Right renal cortex interstitium (tissue), 3 donors: Measurements from ENCODE around the gene UFL1. TPM values are rescaled to one million over a fixed set of nuclear protein-coding genes. Genes with fewer than 3 reads are reported as not detected.
"Not testable (repeated sequence)": the region's sequence is repeated elsewhere in the genome, so short reads cannot be mapped to it uniquely, and the experiment has no call there.

Source experiments
- DNase-seq, 3 donors: peaks; one replicate each; pipeline ENCODE4 v3.0.0-alpha.2; 2013; ENCODE audit warnings: low read depth in 3 of 3, low spot score in 2 of 3
- polyA plus RNA-seq, 3 donors: library from polyadenylated mRNA; unstranded; fragments of 120-200 nt; gene quantifications; one replicate each; pipeline ENCODE4 v1.2.1, GENCODE V29; 2013; ENCODE audit not compliant: insufficient read length in 3 of 3

Gene UFL1
- 10 to 100 TPM; 40.8 to 48.6 (median 44.6) TPM for polyA plus RNA-seq

DNA sequence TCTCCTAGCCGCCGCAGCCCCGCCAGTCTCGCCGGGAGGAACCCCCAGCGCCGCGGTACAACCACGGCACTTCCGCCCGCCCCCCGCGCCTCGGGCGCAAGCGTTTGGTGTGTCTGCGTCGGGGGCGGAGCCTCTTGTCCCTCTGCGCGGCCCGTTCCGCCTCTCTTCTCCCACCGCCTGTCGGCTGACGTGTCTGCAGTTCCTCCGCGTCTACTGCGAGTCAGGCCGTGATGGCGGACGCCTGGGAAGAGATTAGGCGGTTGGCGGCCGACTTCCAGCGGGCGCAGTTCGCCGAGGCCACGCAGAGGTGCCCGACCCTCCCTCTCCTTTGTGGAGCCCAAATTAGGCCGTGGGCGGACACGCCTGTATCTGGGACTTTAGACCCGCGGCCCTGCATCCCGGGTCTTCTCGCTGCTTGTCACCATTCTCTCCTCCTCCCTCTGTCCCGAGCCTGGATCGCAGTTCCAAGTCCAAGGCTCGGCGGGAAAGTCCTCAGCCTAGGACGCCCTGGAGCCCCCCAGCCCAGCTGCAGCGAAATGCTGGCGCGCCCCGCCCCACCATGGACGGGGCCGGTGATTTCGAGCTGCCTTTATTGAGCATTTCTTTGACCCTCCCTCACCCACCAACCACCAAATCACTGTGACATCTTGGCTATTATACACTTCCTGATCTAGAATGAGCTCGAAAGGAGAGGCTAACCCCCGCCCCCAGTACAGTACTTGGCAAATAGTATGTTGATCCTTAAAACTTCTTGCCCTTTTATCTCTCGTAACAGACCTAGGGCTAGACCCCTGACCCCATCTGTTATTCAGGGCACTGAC is at the start of gene UFL1:
Gene UFL1 (plus strand): TSS at position 163 of the 821 bp plus-strand sequence. CDS start 68 bp downstream, at position 231.
- peak; percentile 78 to 89 (median 83) for DNase-seq

DNA sequence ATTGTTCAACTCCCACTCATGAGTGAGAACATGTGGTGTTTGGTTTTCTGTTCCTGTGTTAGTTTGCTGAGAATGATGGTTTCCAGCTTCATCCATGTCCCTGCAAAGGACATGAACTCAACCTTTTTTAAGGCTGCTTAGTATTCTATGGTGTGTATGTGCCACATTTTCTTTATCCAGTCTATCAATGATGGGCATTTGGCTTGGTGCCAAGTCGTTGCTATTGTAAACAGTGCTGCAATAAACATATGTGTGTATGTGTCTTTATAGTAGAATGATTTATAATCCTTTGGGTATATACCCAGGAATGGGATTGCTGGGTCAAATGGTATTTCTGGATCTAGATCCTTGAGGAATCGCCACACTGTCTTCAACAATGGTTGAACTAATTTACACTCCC is 49.3 kb upstream of the UFL1 start:
- not testable (repeated sequence) for DNase-seq

- no peak for DNase-seq
Measured at GRCh38 chr6:96478695-96479094, 42.9 kb upstream of the UFL1 start.

- no peak for DNase-seq
Measured at GRCh38 chr6:96491926-96492325, 29.7 kb upstream of the UFL1 start.

- no peak for DNase-seq
Measured at GRCh38 chr6:96499781-96500180, 21.8 kb upstream of the UFL1 start.

- DNase-seq: no peak
Measured at GRCh38 chr6:96502915-96503314, 18.7 kb upstream of the UFL1 start.

- DNase-seq: no peak
Measured at GRCh38 chr6:96505363-96505762, 16.2 kb upstream of the UFL1 start.

DNA sequence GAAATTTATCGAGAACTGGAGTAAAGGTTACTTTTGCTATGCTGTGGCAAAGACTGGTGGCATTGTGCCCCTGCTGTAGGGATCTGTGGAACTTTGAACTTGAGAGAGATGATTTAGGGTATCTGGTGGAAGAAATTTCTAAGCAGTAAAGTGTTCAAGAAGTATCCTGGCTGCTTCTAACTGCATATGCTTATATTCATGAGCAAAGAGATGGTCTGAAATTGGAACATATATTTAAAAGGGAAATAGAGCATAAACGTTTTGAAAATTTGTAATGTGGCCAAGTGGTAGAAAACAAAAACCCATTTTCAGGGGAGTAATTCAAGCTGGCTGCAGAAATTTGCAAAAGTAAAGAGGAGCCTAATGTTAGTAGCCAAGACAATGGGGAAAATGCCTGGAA is 12.3 kb upstream of the UFL1 start:
- DNase-seq: no peak

- DNase-seq: no peak
Measured at GRCh38 chr6:96520171-96521115, 1.2 kb upstream of the UFL1 start.

GRCh38 chr6:96521306-96521643 is 331 bp upstream of the UFL1 start:
- DNase-seq: peak in 2 of 3 donors; percentile 44 to 48

DNA sequence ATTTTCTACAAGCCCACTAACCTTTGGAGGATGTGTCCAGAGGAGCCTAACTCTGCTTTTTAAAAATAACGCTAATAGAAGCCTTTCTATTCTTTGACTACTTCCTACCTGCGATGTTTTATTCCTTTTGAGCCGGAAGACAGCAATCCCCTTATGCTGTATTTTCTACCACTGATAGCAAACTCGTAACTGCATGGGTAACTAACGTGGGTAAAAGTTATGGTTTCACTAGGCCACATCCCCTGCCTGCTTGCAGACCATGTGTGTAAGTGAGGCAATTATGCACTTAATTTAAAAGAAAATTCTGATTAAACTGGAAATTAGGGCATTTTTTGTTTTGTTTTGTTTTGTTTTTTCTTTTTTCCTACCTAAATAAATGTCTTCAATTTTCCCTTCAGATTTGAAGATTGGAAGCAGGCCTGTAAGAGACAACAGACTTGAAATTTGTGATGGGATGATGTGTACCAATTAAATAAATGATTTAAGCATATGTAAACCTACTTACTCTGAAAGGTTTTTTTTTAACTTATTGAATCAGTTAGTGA is 931 bp downstream of the UFL1 start:
- DNase-seq: peak; percentile 9 to 43 (median 16)

DNA sequence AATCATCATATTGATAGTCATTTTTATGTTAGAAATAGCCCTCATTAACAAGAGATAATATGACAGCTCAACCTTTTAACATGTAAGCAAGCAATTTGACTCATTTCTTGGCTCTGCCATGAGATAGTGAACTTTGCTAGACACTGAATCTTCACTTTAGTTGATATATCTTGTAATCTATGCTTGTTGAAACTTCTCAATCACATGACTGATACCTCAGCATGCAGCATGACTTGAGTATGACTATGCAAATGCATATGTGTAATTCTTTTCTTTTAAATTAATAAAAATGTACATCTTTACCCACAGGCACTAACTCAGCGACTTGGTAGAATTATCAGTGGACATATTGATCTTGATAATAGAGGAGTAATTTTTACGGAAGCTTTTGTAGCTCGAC is 6.6 kb downstream of the UFL1 start:
- no peak for DNase-seq

DNA sequence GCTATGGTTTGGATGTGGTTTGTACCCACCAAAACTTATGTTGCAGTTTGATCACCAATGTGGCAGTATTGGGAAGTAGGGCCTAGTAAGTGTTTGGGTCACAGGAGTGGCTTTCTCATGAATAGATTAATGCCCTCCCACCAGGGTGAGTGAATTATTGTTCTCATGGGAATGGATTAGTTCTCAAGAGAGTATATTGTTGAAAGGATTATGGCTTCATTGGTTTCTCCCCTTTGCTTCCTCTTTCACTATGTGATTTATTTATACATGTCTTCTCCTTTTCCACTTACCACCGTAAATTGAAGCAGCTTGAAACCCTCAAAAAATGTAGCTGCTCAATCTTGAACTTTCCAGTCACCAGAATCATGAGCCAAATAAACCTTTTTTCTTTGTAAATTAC is 10.8 kb downstream of the UFL1 start:
- DNase-seq: no peak

- DNase-seq: no peak
Measured at GRCh38 chr6:96537726-96538125, 16.1 kb downstream of the UFL1 start.

- no peak for DNase-seq
Measured at GRCh38 chr6:96542702-96543101, 21.1 kb downstream of the UFL1 start.

- DNase-seq: no peak
Measured at GRCh38 chr6:96545882-96546281, 24.3 kb downstream of the UFL1 start.

GRCh38 chr6:96547654-96548053 is 26.0 kb downstream of the UFL1 start:
- no peak for DNase-seq

GRCh38 chr6:96554558-96554957 is 33.0 kb downstream of the UFL1 start:
- DNase-seq: no peak

DNA sequence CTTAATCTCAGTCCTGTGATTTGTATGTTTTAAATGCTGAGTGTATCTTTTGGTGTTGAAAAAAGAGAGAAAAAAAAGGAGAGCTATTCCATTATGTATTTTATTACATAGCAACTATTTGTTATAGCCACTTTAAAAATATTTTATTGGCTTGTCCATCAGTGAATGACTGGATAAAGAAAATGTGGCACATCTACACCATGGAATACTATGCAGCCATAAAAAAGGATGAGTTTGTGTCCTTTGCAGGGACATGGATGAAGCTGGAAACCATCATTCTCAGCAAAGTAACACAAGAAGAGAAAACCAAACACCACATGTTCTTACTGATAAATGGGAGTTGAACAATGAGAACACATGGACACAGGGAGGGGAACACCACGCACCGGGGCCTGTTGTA is 38.1 kb downstream of the UFL1 start:
- DNase-seq: not testable (repeated sequence)

DNA sequence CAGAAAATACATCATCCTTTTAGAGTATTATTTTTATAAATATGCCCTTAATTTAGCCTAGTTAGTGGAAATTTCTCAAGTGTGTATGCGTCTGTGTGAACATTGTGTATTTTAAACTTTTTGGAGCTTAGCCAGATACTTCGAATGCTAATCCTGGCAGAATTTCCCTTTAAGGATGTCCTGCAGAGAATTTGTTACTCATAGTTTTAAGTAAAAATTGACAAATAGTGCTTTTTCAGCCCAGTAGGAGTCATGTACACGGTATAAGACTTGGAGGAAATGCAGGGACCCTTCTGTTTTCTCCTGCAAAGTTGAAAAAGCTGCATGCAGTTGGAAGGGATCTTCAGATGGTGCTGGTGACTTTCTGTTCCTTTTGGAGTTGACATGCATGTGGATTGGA is 41.3 kb downstream of the UFL1 start, which contains the start of gene FHL5:
Gene FHL5 (plus strand): TSS at position 243 of the 400 bp plus-strand sequence. CDS start 40,486 bp downstream, outside the sequence.
- no peak for DNase-seq

DNA sequence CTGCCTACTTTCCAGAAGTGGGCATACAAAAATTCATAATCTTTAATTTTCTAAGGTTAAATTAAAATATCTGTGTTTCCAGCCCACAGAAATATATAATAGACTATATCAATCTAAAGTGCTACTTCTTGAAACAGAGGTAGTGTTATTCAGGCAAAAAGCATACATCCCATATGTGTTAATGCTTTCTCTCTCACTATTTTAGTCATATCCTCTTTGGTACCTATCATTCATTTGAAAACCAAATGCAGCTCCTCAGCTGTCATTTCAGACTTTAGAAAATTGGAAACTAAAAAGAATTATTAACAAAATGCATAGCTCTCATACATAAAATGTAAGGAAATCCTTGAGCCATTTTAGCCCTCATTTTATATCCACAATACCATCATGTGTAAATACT is 42.2 kb downstream of the UFL1 start:
- DNase-seq: no peak
